ENCODE results near the gene ATP7A. TPM values are rescaled to one million over a fixed set of nuclear protein-coding genes. Genes with fewer than 3 reads are reported as not detected.
"Not testable (repeated sequence)": the region's sequence is repeated elsewhere in the genome, so short reads cannot be mapped to it uniquely, and the experiment has no call there.

ATP7A gene
- total RNA-seq, 2 experiments from 2014 or later, result 4.7 to 7.2 TPM

- Histone ChIP-seq H3K27ac (ENCODE audit: low read depth, low read length, poor library complexity, severe bottlenecking) (no peak overlapping the region), H3K36me3 (ENCODE audit: insufficient read depth, low read length) (no peaks in the 10 kb centered on the region), H3K4me3 (ENCODE audit: low read depth, low read length, poor library complexity, severe bottlenecking) (no peak overlapping the region), H2AFZ (ENCODE audit: low read length) (no peak overlapping the region), H3K4me2 (ENCODE audit: low read length) (no peak overlapping the region), H3K4me1 (ENCODE audit: insufficient read depth, low read length, poor library complexity, severe bottlenecking) (no peaks in the 10 kb centered on the region), H3K9me3 (ENCODE audit: low read length) (no peaks in the 10 kb centered on the region), H4K20me1 (ENCODE audit: insufficient read depth, low read length) (no peaks in the 10 kb centered on the region), H3K9me2 (ENCODE audit: insufficient read depth, low read length) (no peaks in the 10 kb centered on the region), H3K79me2 (ENCODE audit: insufficient read depth, low read depth, low read length) (no peaks in the 10 kb centered on the region)
- intact Hi-C loops (cut with micrococcal nuclease; ENCODE audit: unreplicated experiment), result no loop called here
- ChIA-PET POLR2A (no interaction called here), CTCF (ENCODE audit: unreplicated experiment) (no interaction called here)
- DNase-seq (ENCODE audit: low spot score), result no peak
- BruUV-seq (replicated peaks), result no TSS peak
- no peak for TF ChIP-seq CTCF (conservative IDR thresholded peaks at IDR 0.05; ENCODE audit: low read length)
- TF ChIP-seq EZH2phosphoT487 (IDR thresholded peaks at IDR 0.05; ENCODE audit: borderline replicate concordance, low read depth, low read length), result no peak
Observed at GRCh38 chrX:78071331-78071730, 160.8 kb downstream of the ATP7A start.

GRCh38 chrX:78073147-78074077 lies 162.9 kb downstream of the ATP7A start:
- H3K4me3 ChIP-seq (ENCODE audit: low read depth, low read length, poor library complexity, severe bottlenecking); H3K9me3 ChIP-seq (ENCODE audit: low read length); BruUV-seq (replicated peaks); DNase-seq (ENCODE audit: low spot score); H4K20me1 ChIP-seq (ENCODE audit: insufficient read depth, low read length); H3K36me3 ChIP-seq (ENCODE audit: insufficient read depth, low read length); CTCF ChIA-PET (ENCODE audit: unreplicated experiment); H3K9me2 ChIP-seq (ENCODE audit: insufficient read depth, low read length); H3K79me2 ChIP-seq (ENCODE audit: insufficient read depth, low read depth, low read length); POLR2A ChIA-PET; H2AFZ ChIP-seq (ENCODE audit: low read length); H3K27ac ChIP-seq (ENCODE audit: low read depth, low read length, poor library complexity, severe bottlenecking); H3K4me2 ChIP-seq (ENCODE audit: low read length); H3K4me1 ChIP-seq (ENCODE audit: insufficient read depth, low read length, poor library complexity, severe bottlenecking); intact Hi-C loops (cut with micrococcal nuclease; ENCODE audit: unreplicated experiment): not testable (repeated sequence)

- Histone ChIP-seq H3K36me3 (ENCODE audit: insufficient read depth, low read length) (no peaks in the 10 kb centered on the region), H3K4me3 (ENCODE audit: low read depth, low read length, poor library complexity, severe bottlenecking) (no peak overlapping the region), H3K79me2 (ENCODE audit: insufficient read depth, low read depth, low read length) (no peaks in the 10 kb centered on the region), H3K4me2 (ENCODE audit: low read length) (no peak overlapping the region), H2AFZ (ENCODE audit: low read length) (no peak overlapping the region), H3K4me1 (ENCODE audit: insufficient read depth, low read length, poor library complexity, severe bottlenecking) (no peaks in the 10 kb centered on the region), H3K9me2 (ENCODE audit: insufficient read depth, low read length) (no peaks in the 10 kb centered on the region), H3K9me3 (ENCODE audit: low read length) (no peaks in the 10 kb centered on the region), H4K20me1 (ENCODE audit: insufficient read depth, low read length) (no peaks in the 10 kb centered on the region), H3K27ac (ENCODE audit: low read depth, low read length, poor library complexity, severe bottlenecking) (no peak overlapping the region)
- TF ChIP-seq CTCF (conservative IDR thresholded peaks at IDR 0.05; ENCODE audit: low read length), result no peak
- no peak for TF ChIP-seq EZH2phosphoT487 (IDR thresholded peaks at IDR 0.05; ENCODE audit: borderline replicate concordance, low read depth, low read length)
- no TSS peak for BruUV-seq (replicated peaks)
- POLR2A ChIA-PET, result no interaction called here
- intact Hi-C loops (cut with micrococcal nuclease; ENCODE audit: unreplicated experiment), result no loop called here
- CTCF ChIA-PET (ENCODE audit: unreplicated experiment), result no interaction called here
- no peak for DNase-seq (ENCODE audit: low spot score)
Observed at GRCh38 chrX:78074088-78074487, 163.6 kb downstream of the ATP7A start.
